Astrocyte of the spinal cord (primary cell): Measurements from ENCODE around the gene THOC6.

Experiments used
- DNase-seq: peaks from one replicate; pipeline ENCODE4 v3.0.0; 2011; ENCODE audit warnings: low read depth, low spot score
- H3K4me3 ChIP-seq: 2 replicates; pipeline ENCODE4 v1.5.1; 2011; ENCODE audit warnings: low read depth, mild to moderate bottlenecking, low read length, moderate library complexity
- in situ Hi-C: cut with HindIII; loops from 2 replicates; pipeline ENCODE4 v1.10.0; 2017; ENCODE audit warnings: low sequenced_read_pairs
- TF ChIP-seq, protein P1 (sequence below): IDR thresholded peaks from 2 replicates; pipeline ENCODE4 v1.5.1; 2012; ENCODE audit warnings: low read depth, mild to moderate bottlenecking, low read length, inconsistent platforms

The THOC6 gene

DNA sequence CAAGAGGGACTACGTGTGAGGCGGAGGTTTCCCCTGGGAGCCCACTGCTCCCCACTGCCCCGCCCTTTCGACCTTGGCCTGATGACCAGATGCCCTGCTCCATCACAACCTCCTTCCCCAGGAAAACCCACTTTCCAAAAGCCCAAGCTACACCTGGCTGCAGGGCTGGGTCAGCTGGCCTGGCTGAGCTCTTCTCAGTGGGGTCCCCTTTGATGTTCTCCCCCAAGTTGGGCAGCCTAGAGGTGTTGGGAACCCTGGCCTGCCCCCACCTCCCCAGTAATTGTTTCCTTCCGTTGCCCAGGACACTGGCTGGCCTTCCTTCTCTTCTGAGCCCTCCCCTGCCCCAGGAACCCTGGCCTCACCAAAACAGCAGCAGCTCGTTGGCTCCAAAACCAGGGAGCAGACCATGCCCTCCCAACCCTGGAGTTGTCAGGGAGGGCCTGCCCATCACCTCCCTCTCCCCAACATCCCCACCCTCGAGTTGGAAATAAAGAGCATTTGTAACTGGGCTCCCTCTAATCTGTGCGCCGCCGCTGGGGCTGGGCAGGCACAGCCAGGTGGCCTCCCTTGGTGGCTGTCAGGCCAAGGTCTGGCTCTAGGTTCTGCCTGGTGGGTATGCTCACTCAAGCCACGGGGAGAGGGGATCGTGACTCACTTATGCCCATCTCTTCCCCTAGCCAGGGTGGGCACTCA lies 9.7 kb upstream of the THOC6 start:
- no peak overlapping the region for H3K4me3 ChIP-seq

DNA sequence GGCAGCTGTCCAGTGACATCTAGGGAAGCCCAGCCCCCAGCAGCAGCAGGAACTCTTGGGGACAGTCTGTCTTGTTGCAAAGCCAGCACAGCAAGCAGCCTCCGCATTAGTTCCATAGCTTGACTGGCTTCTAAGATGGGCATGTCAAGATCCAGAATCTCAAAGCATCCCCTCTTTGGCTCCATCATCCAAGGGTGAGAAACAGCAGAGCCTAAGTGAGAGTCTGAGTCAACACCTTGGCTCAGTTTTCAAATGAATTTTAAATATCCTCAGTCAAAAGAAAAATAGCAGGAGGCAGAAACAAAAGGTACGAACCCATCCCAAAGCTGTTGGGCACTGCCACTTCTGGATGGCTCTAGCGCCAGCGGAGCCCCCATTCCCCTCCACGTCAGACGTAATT lies 8.9 kb upstream of the THOC6 start:
- in situ Hi-C loops = no loop called here
- DNase-seq = no peak
- TF ChIP-seq, protein P1, sequence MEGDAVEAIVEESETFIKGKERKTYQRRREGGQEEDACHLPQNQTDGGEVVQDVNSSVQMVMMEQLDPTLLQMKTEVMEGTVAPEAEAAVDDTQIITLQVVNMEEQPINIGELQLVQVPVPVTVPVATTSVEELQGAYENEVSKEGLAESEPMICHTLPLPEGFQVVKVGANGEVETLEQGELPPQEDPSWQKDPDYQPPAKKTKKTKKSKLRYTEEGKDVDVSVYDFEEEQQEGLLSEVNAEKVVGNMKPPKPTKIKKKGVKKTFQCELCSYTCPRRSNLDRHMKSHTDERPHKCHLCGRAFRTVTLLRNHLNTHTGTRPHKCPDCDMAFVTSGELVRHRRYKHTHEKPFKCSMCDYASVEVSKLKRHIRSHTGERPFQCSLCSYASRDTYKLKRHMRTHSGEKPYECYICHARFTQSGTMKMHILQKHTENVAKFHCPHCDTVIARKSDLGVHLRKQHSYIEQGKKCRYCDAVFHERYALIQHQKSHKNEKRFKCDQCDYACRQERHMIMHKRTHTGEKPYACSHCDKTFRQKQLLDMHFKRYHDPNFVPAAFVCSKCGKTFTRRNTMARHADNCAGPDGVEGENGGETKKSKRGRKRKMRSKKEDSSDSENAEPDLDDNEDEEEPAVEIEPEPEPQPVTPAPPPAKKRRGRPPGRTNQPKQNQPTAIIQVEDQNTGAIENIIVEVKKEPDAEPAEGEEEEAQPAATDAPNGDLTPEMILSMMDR = no peak
- no peak overlapping the region for H3K4me3 ChIP-seq

More for the DNA sequence above, 9.7 kb upstream of the THOC6 start:
- TF ChIP-seq, protein P1 = no peak
- no peak for DNase-seq
- in situ Hi-C loops = no loop called here

GRCh38 chr16:3015865-3016521 lies 7.8 kb upstream of the THOC6 start:
- H3K4me3 ChIP-seq = no peak overlapping the region
- TF ChIP-seq, protein P1 = no peak
- in situ Hi-C loops = no loop called here
- DNase-seq = no peak

DNA sequence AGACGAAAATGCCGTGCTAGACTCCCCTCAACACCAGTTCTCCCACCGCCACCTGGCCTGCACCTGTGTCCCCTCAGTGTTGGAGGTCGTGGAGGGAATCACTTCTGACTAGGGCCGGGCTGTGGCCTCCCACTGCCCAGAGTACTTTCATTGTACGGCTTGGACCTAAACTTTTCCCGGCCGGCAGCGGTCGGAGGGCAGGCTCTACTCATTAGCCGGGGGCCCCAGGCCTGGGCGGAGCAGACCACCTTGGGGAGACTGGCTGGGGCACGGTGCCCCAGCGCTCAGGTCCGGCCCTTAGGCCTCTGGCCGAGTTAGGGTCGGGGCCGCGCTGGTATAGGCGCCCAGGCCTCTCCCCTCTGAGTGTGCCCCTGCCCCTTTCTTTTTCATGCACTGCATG lies 6.5 kb upstream of the THOC6 start:
- TF ChIP-seq, protein P1 = no peak
- in situ Hi-C loops = no loop called here
- no peak overlapping the region for H3K4me3 ChIP-seq
- DNase-seq = no peak

DNA sequence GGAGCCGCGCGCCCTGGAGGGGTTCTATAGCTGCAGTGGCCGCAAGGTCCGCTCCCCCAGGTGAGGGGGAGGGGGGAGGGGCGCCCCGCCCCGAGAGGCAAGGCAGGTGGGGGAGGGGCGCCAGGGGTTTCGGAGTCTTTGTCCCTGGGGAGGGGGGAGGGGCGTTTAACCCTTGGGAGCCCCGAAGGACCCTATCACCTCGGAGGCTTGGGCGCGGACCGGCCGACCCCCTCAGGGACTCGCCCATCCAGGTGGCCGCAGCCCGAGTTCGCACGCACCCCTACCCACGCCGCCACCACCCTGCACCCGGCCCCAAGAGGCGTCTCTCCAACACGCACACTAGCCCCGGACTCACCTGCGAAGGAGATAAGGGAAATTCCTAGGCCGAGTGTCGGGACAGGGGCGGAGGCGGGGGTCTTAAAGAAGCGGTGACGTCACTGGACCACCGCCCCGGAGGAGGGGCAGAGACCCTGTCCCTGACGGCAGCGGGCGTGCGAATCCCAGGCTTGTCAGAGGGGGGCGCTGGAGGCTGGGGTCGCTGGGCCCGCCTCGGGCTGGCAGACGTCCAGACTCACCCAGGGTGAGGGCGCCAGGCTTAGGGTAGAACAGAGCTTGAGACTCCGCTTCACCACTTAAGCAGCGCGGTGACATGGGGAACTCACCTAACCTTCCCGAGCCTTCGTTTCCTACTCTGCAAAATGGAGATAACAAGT lies 5.9 kb upstream of the THOC6 start, which contains the start of gene CLDN6:
Gene CLDN6, minus strand, starts transcription at position 390 of the 713 bp plus-strand sequence. CDS start 2,162 bp downstream, outside the sequence.
- in situ Hi-C loops = no loop called here
- no peak within 1 kb of the TSS for H3K4me3 ChIP-seq
- TF ChIP-seq, protein P1 = peak; percentile 46
- DNase-seq = no peak

GRCh38 chr16:3019594-3020246 lies 4.1 kb upstream of the THOC6 start:
- in situ Hi-C loops = no loop called here
- peak overlapping the region; percentile 80 for H3K4me3 ChIP-seq
- no peak for DNase-seq
- TF ChIP-seq, protein P1 = no peak
